ENCODE data around the gene APC2.
"Not testable (repeated sequence)": the region's sequence is repeated elsewhere in the genome, so short reads cannot be mapped to it uniquely, and the experiment has no call there.

APC2 gene

DNA sequence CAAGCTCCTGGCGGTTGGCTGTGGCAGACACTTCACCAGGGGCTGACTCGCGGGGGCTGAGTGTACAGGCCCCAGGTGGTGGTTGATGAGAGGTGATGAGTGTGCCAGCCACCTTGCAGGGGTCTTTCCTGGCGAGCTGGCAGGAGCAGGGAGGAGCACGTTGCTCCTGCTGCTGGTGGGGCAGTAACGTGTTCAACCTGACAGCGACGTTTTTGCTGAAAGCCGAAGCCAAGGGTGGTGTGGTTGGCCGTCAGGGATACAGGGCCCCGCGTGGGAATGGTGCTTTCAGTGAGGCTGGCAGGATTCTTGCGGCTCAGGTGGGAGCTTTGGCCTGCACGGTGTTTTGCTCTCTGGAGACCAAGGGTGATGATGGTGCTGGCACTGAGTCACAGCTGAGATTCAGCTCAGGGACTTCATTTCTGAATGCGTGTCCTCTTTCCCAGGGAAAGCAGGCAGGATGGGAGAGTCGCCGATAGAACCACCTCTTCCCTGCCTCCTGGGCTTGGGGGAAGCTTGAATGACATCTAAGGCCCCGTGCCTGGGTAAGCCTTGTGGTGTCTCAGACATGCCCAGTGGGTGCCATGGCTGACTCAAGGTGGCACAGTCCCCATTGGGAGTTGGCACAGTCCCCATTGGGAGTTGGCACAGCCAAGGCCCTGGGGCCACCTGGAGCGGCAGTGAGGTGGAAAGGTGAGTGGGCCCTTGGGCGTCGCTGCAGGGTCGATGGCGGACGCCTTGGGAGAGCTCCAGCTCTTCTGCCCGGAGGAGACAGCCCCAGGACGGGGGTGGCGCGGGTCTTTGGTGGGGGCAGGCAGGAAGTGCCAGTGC, 33.7 kb upstream of the APC2 start:
- DNase-seq (ENCODE audit: low read depth in 2 of 2) = no peak

- no peak for DNase-seq (ENCODE audit: low read depth in 2 of 2)
Measured at GRCh38 chr19:1417145-1417544, 32.8 kb upstream of the APC2 start.

DNA sequence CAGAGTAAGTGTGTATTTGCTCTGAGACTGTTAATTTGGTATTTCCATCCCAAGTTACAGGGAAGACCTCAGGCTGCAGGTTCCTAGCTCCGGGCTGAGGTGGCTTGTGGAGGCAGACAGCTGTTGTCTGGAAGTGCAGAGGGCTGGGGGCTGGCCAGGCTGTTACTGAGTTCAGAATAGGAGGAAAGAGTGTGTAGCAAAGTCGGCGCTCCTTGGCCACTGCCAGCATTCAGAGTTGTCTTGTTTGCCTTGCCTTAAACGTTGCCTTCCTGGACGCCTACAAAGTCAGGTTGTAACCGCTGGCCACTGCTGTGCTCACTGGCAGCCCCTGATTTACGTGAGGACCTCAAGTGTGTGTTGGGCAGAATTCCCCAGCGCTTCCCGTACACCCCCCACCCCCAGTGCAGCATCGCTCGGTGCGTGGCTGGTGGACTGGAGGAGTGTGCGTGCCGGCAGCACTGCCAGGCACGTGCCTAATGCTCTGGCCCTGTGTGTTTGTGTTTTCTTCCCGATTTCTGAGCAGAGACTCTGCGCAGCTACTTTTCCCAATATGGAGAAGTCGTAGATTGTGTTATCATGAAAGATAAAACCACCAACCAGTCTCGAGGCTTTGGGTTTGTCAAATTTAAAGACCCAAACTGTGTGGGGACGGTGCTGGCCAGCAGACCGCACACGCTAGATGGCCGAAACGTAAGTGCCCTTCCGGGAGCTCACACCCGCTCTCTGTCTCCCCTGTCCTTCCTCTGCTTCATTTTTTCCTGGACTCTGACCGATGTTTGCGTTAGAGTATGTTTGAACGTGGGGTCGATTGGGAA, 32.0 kb upstream of the APC2 start:
- DNase-seq (ENCODE audit: low read depth in 2 of 2) = no peak

- DNase-seq (ENCODE audit: low read depth in 2 of 2) = no peak
Measured at GRCh38 chr19:1418496-1418775, 31.5 kb upstream of the APC2 start.

DNA sequence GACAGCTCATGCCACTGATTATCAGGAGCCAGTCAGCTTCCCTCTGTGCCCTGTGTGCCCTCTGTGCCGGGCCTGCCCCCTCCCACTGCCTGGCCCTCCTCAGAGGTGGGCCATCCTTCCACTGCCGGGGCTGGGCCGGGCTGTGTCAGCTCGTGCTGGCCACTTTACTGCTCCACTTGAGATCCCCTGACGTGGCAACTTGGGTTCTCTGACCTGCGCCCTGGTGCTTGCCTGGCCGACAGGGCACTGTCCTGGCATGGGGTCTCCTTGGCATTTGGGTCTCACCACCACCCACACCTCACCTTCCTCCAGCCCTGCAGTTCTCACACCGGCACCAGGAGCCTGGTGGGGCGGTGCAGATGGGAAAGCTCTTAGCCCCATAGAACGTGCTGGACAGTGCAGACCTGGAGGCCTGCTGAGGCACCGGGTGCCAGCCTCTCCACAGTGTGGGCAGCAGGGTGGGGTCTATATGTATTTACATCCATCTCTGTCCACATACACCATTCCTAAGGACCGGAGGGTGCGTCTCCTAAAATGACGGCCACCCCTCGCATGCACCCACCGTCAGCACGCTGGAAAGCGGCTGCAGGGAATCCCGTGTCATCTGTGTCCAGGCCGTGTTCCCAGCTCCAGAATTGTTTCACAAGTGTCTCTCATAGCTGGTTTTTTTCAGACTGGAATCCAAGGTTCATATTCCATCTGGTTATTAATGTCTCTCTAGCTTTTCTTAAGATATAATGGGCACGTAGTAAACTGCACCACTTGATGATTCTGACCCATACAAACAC, 30.8 kb upstream of the APC2 start:
- DNase-seq (ENCODE audit: low read depth in 2 of 2) = no peak

- DNase-seq (ENCODE audit: low read depth in 2 of 2) = not testable (repeated sequence)
Measured at GRCh38 chr19:1420085-1420484, 29.8 kb upstream of the APC2 start.

- no peak for DNase-seq (ENCODE audit: low read depth in 2 of 2)
Measured at GRCh38 chr19:1420590-1420989, 29.3 kb upstream of the APC2 start.

DNA sequence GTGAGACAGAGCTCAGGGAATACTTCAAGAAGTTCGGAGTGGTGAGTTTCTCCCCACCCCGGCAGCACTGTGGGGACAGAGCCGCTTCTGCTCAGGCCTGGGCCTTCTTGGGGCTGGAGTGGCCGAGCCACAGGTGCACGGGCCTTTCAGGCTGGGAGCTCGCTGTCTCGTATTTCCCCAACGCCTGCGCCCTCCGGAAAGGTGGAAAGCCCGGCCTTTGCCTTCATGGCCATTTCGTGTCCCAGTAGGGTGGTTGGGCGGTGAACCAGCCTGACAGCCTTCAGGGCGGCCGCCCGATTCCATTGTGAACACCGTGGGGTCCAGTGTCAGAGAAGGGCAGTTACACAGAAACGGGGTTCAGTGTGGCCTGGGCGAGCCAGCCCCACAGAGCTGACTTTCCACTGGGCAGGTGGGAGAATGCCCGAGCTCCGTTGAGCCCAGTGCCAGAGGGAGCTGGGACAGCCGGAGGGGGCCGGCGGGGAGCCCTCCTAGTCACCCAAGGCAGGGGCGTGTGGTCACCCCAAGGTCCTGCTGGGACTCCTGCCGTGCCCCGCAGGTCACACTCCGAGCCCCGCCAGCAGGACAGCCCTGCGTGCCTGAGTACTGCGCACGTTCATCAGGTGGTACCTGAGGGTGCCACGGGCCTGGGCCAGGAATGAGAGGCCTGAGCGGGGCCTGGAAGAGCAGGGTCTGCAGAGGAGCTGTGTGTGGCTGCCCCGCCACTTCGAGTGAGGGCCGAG, 28.5 kb upstream of the APC2 start:
- no peak for DNase-seq (ENCODE audit: low read depth in 2 of 2)

- no peak for DNase-seq (ENCODE audit: low read depth in 2 of 2)
Measured at GRCh38 chr19:1421958-1422305, 28.0 kb upstream of the APC2 start.

GRCh38 chr19:1422360-1422759, 27.6 kb upstream of the APC2 start:
- no peak for DNase-seq (ENCODE audit: low read depth in 2 of 2)

DNA sequence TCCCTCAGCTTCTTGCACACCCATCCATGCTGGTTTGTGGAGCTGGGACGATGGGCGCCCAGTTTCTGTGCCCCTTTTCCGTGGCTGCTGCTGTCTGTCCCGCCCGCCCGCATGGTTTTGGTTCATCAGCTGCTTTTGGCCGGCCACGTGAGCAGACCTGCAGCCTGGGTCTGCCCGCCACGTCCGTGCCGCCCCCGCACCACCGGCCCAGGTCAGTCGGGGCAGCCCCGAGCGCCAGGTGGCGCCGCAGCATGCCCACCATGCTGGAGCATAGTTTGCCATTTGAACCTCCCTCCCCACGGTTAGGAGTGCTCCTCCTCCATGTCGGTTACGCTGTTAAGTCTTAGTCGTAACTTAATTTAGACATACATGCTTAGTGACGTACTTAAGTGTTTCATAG, 27.0 kb upstream of the APC2 start:
- no peak for DNase-seq (ENCODE audit: low read depth in 2 of 2)

DNA sequence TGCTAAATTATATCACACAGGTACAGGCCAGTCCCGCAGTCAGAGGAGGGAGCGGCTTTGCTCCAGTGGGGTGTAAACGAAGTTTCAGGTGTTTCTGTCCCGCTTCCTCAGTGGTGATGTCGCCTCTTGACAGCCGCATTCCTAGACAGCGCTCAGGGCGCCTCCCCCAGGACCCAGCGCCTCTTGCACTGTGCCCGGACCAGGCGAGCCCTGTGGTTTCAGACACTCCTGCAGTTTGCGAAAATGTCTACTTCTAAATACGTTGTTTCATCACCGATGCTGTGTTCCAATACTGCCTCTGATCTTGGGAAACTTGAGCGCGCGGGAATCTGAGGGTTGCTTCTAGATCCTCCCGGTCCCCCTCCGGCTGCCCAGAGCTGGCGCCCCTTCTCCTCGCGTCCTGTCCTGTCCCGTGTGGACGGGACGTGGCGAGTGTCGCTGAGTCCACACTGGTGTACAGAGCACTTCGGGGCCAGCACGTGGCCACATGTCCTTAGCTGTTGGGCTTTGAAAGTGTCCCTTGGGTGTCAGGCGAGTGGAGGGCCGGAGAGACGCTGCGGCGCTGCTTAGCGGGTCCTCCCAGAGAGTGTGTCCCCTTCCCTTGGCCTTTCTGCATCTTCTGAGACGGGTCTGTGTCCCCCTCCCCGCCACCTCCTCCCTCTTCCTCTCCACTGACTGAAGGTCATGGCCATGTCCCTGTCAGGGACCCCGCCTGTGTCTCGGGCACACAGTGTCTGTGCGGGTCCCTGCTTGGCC, 26.3 kb upstream of the APC2 start:
- no peak for DNase-seq (ENCODE audit: low read depth in 2 of 2)

GRCh38 chr19:1424192-1424955, 25.5 kb upstream of the APC2 start:
- DNase-seq (ENCODE audit: low read depth in 2 of 2) = no peak

DNA sequence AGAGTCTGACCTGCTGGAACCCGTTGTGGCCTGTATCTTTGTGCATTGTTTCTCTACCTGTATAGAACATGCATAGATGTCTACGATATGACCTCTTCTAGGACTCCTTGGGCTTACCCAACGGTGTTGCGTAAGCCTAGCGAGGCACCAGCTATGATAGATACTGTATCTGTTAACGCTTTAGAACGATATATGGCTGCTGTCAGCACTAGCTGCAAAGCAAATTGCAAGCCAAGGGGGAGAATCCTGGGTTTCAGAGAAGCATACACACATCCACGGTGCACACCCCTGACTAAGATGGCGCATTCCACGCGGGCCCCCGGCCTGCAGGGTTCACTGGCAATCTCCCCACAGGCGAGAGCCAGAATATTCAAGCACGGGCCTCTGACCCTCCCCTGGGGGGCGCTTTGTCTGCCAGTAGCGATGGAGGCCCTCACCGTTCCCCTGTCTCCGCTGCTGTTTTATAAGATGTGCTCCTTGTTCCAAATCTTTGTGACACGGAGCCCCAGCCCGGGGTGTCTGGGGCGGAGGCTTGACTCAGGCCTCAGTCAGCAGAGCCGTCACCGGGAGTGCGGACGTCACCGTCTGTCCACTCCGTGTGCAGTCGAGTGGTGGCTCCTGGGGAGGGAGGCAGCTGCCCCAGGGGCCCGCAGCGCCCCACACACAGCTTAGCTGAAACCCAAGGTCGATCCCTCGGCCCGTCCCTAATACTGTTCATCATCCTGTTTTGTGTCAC, 24.7 kb upstream of the APC2 start:
- DNase-seq (ENCODE audit: low read depth in 2 of 2) = no peak

DNA sequence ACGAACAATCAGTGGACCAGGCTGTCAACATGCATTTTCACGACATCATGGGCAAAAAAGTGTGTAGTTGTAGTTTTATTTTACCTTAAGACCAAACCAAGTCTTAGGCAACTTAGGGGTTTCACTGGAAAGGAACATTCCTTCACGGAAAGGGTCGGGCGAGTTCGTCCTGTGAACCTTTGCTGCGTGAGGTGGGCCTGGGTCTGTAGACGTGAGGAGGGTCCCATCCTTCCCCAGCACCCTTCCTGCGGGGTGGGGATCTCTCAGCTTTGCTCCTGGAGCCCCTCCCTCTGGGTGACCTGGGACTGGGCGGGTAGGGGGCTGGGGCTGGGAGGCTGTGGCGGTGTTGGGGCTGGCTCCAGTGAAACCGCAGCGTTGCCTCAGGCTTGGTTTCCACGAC, 24.0 kb upstream of the APC2 start:
- no peak for DNase-seq (ENCODE audit: low read depth in 2 of 2)

GRCh38 chr19:1426736-1427135, 23.2 kb upstream of the APC2 start:
- DNase-seq (ENCODE audit: low read depth in 2 of 2) = no peak

DNA sequence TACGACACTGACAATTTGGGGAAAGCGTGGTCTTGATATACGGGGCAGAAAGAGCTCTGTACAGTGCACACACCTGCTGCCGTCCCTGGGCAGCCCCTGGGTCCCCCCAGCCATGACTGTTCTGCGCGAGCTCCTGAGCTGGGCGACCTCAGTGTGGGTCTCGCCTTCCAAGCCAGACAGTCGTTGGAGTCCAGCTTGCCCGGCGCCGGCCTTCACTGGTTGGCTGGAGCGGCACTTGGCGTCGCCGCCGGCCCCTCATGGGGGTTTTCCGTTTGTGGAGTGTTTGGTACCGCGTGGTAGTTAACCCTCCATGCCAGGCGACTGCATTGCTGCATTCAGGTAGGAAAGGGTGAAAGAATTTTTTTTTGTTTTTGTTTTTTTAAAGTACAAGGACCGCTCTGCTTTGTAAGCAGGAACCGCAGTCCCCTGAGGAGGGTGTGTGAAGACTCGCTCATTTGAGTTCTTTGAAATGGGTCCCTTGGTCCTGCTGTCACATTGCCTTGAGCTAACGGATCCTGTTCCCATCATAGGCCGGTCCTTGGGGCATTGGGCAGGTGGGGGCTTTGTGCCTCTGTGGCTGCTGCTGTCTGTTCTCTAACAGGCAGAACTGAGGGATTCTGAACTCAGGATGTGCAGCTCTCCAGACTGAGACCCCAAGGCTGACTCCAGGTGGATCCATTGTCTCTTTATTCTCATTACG, 22.6 kb upstream of the APC2 start:
- DNase-seq (ENCODE audit: low read depth in 2 of 2) = no peak

GRCh38 chr19:1428738-1429391, 21.1 kb upstream of the APC2 start:
- DNase-seq (ENCODE audit: low read depth in 2 of 2) = no peak

DNA sequence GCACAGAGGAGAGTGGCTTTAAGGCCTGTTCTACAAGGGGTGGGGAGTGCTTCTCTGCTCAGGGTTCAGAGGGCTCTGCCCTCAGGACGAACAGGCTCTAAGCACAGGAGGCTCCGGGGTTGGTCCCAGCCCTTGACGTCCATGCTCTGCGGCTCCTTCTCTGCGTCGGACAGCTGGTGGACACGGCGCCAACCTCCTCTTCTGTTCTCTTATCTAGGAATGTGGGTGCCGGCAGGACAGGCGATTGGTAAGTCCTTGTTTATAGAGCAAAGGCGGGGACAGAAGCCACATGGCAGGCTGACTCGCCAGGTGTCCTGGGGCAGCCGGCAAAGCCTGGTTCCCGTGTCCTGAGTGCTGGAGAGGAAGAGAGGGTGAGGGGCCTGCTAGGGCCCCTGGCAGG, 20.2 kb upstream of the APC2 start:
- no peak for DNase-seq (ENCODE audit: low read depth in 2 of 2)
